ENCODE measurements around the gene WNT5A. TPM values are rescaled to one million over a fixed set of nuclear protein-coding genes. Genes with fewer than 3 reads are reported as not detected.

Gene WNT5A
- total and polyA plus RNA-seq, 2 donors (not counting 1 experiment from before 2014, with no cell fraction given): 117 to 224 TPM

DNA sequence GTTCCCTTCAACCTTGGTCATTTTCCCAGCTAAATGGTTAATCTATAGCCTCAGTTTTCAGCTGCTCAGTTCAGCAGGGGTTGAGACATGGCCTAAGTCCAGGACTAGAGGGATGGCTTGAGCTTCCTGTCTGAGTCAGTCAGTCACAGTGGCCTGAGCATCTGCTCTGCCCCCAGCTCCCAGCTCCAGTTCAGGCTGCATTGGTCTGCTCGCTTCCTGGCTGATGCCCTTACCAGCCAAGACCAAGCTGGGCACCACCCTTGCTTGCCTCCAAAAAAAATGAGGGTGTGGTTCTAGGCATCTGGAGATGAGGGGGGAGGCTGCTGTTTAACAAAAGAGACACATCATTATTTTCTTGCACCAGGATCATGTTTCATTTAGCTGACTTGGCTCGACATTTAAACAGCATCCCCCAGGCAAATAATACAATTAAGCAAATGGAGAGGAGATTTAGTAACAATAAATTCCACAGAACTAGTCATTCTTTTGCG is 70.7 kb downstream of the WNT5A start:
- no peak overlapping the region for H3K27ac ChIP-seq (ENCODE audit: insufficient read depth, low read length)
- no peak overlapping the region for H3K9ac ChIP-seq (ENCODE audit: insufficient read depth, low read length)

More for the DNA sequence above, 70.7 kb downstream of the WNT5A start:
- H3K27me3 ChIP-seq (ENCODE audit: control insufficient read depth, insufficient read depth, low read length): no peaks in the 10 kb centered on the region
- no peaks in the 10 kb centered on the region for H3K79me2 ChIP-seq (ENCODE audit: control insufficient read depth, insufficient read depth, low read length)
- H3K4me3 ChIP-seq (replicated peaks in 1 of 4; ENCODE audit: control extremely low read depth in 1 of 4, insufficient read depth in 1 of 4, low read depth in 3 of 4, low read length in 4 of 4): no peak overlapping the region
- DNase-seq (ENCODE audit: low read depth in 2 of 2): peak; percentile 84 to 89
- H3K4me1 ChIP-seq (ENCODE audit: control insufficient read depth, extremely low read depth, insufficient read depth, low read length): peaks cover 3% of the 10 kb centered on the region
- H3K36me3 ChIP-seq (ENCODE audit: control insufficient read depth, insufficient read depth, low read length): no peaks in the 10 kb centered on the region
- no peaks in the 10 kb centered on the region for H4K20me1 ChIP-seq (ENCODE audit: control insufficient read depth, extremely low read depth, insufficient read depth, low read length)
- no peak overlapping the region for H2AFZ ChIP-seq (ENCODE audit: low read length)
- no peaks in the 10 kb centered on the region for H3K9me3 ChIP-seq (ENCODE audit: control insufficient read depth, insufficient read depth, low read depth, low read length)
- peak overlapping the region; percentile 26 for H3K4me2 ChIP-seq (ENCODE audit: extremely low read depth, insufficient read depth, low read length)
- TF ChIP-seq, protein P1, sequence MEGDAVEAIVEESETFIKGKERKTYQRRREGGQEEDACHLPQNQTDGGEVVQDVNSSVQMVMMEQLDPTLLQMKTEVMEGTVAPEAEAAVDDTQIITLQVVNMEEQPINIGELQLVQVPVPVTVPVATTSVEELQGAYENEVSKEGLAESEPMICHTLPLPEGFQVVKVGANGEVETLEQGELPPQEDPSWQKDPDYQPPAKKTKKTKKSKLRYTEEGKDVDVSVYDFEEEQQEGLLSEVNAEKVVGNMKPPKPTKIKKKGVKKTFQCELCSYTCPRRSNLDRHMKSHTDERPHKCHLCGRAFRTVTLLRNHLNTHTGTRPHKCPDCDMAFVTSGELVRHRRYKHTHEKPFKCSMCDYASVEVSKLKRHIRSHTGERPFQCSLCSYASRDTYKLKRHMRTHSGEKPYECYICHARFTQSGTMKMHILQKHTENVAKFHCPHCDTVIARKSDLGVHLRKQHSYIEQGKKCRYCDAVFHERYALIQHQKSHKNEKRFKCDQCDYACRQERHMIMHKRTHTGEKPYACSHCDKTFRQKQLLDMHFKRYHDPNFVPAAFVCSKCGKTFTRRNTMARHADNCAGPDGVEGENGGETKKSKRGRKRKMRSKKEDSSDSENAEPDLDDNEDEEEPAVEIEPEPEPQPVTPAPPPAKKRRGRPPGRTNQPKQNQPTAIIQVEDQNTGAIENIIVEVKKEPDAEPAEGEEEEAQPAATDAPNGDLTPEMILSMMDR (conservative IDR thresholded peaks at IDR 0.05 in 1 of 2, IDR thresholded peaks at IDR 0.05 in 1 of 2; ENCODE audit: low read depth in 1 of 2, low read length in 2 of 2): no peak
- no peak for TF ChIP-seq EZH2 (IDR thresholded peaks at IDR 0.05; ENCODE audit: low read length, missing control alignments)
